Measurements from ENCODE around the gene TTC31. TPM values are rescaled to one million over a fixed set of nuclear protein-coding genes. Genes with fewer than 3 reads are reported as not detected.

TTC31 gene
- total RNA-seq, 4 donors from 2014 or later = 18.4 to 26.1 (median 21.9) TPM

DNA sequence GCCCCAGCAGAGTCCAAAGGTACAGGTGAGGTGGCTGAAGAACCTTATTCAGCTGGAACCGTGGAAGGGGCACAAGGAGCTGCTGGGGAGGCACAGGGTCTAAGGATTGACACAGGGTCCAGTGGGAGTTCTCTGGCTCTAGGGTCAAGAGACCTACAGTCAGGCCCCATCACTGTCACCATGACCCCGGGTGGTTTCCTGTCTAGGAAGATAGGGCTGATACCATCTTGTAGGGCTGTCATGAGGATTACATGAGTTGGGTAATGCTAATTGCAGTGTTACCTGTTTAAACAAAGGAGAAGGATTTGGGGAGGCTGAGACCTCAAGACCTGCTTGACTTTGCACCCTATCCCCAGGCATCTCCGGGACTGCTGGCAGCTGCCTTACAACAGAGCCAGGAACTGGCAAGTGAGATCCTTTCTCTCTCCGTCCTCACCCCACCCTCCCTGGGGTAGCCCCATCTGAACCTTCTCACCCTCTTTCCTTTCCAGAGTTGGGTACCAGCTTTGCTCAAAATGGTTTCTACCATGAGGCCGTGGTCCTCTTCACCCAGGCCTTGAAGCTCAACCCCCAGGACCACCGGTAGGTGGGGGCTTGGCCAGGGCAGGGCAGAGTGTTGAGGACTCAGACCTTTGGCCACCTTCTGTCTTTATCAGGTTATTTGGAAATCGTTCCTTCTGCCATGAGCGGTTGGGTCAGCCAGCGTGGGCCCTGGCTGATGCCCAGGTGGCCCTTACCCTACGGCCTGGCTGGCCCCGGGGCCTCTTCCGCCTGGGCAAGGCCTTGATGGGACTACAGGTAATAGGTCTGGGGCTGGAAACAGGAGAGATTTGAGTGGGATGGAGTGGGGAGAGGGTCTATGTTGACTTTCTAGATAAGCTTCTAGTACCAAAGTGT lies 9.0 kb downstream of the TTC31 start:
- DNase-seq (ENCODE audit: low spot score in 2 of 2) = no peak
- TF ChIP-seq POLR2A (IDR thresholded peaks at IDR 0.05) = no peak
- TF ChIP-seq, protein P1, sequence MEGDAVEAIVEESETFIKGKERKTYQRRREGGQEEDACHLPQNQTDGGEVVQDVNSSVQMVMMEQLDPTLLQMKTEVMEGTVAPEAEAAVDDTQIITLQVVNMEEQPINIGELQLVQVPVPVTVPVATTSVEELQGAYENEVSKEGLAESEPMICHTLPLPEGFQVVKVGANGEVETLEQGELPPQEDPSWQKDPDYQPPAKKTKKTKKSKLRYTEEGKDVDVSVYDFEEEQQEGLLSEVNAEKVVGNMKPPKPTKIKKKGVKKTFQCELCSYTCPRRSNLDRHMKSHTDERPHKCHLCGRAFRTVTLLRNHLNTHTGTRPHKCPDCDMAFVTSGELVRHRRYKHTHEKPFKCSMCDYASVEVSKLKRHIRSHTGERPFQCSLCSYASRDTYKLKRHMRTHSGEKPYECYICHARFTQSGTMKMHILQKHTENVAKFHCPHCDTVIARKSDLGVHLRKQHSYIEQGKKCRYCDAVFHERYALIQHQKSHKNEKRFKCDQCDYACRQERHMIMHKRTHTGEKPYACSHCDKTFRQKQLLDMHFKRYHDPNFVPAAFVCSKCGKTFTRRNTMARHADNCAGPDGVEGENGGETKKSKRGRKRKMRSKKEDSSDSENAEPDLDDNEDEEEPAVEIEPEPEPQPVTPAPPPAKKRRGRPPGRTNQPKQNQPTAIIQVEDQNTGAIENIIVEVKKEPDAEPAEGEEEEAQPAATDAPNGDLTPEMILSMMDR (IDR thresholded peaks at IDR 0.05) = no peak
- intact Hi-C loops (cut with DNase I; ENCODE audit: low total_unique reads) = no loop called here
- no peak overlapping the region for H3K4me3 ChIP-seq (ENCODE audit: low read depth, poor library complexity, severe bottlenecking)
- WGBS, 2 donors = 93 to 95% methylated on average over 12 of the region's 12 CpGs

DNA sequence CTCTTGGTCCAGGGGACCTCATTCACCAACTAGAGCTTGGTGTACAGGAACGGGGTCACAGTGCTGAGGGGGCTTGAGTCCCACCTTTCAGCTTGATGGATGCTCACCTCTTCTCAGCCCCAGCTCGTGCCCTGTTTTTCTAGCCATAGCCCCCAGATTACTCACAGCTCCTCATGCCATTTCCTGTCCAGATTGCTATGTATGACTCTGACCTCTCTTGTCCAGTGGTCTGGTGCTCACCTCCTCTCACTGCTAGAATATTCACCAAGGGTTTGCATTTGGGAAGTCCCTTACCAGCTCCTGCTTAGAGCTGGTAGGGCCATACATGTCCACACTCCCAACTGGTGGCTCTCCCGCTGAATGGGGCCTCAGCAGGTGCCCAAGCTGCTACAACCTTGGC lies 10.7 kb downstream of the TTC31 start:
- DNase-seq (ENCODE audit: low spot score in 2 of 2) = no peak
- 90 to 95% methylated on average over 3 of the region's 3 CpGs for WGBS, 2 donors
- intact Hi-C loops (cut with DNase I; ENCODE audit: low total_unique reads) = no loop called here

DNA sequence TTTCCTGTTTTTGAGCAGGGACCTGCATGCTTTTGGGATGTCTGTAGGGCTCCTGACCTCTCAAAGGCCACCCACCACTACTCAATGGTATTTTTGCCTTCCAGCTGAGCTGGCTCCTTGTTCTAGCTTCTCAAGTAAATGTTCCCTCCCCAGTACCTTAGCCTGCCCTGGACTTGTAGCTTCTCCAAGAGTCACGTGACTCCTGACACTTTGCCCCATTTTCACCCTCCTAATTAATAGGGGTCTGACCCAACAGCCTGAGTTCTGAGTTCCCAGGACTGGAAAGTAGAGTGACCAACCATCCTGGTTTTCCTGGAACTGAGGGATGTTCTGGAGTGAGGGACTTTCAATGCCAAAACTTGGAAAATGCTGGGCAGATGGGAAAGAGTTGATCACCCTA lies 12.6 kb downstream of the TTC31 start:
- WGBS, 2 donors = 83 to 100% methylated on average over 1 of the region's 1 CpG
- no peak overlapping the region for H3K4me3 ChIP-seq (ENCODE audit: low read depth, poor library complexity, severe bottlenecking)
- no peak for TF ChIP-seq POLR2A (IDR thresholded peaks at IDR 0.05)
- TF ChIP-seq, protein P1 (IDR thresholded peaks at IDR 0.05) = no peak
- intact Hi-C loops (cut with DNase I; ENCODE audit: low total_unique reads) = no loop called here
- no peak for DNase-seq (ENCODE audit: low spot score in 2 of 2)

More for the DNA sequence above, 10.7 kb downstream of the TTC31 start:
- TF ChIP-seq, protein P1 (IDR thresholded peaks at IDR 0.05) = no peak
- no peak for TF ChIP-seq POLR2A (IDR thresholded peaks at IDR 0.05)
- no peak overlapping the region for H3K4me3 ChIP-seq (ENCODE audit: low read depth, poor library complexity, severe bottlenecking)

DNA sequence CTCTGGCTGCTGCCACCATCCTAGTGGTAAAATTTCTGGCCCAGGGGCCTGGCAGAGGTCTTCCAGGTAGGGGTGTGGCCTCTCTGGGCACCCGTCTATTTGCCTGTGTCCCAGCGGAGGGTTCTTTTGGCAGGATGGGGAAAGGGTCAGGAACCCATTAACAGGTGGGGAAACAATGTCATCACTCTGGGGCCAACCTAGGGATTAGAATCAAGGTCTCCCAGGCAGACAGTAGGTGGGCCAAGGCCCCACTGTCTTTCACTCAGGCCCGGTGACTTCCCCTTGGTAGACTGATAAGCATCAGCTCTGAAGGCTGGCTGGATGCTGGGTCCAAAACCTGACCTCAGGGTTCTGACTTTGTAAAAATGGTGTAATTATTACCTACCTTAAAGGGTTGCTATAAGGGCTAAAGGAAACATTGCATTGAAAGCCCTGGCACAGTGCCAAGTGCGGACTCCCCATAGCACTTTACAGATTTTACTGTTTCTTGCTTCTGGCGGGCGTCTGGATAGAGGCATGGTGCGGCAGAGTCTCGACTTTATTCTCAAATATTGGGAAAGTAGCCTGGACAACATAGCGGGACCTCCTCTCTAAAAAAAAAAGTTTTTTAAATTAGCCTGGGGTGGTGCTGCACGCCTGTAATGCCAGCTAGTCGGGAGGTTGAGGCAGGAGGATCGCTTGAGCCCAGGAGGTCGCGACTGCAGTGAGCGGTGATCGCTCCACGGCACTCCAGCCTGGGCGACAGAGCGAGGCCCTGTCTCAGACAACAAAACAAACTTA lies 14.3 kb downstream of the TTC31 start:
- no peak for TF ChIP-seq POLR2A (IDR thresholded peaks at IDR 0.05)
- TF ChIP-seq, protein P1 (IDR thresholded peaks at IDR 0.05) = no peak
- 58 to 61% methylated on average over 19 of the region's 19 CpGs for WGBS, 2 donors
- H3K4me3 ChIP-seq (ENCODE audit: low read depth, poor library complexity, severe bottlenecking) = no peak overlapping the region
- no peak for DNase-seq (ENCODE audit: low spot score in 2 of 2)
- intact Hi-C loops (cut with DNase I; ENCODE audit: low total_unique reads) = no loop called here

DNA sequence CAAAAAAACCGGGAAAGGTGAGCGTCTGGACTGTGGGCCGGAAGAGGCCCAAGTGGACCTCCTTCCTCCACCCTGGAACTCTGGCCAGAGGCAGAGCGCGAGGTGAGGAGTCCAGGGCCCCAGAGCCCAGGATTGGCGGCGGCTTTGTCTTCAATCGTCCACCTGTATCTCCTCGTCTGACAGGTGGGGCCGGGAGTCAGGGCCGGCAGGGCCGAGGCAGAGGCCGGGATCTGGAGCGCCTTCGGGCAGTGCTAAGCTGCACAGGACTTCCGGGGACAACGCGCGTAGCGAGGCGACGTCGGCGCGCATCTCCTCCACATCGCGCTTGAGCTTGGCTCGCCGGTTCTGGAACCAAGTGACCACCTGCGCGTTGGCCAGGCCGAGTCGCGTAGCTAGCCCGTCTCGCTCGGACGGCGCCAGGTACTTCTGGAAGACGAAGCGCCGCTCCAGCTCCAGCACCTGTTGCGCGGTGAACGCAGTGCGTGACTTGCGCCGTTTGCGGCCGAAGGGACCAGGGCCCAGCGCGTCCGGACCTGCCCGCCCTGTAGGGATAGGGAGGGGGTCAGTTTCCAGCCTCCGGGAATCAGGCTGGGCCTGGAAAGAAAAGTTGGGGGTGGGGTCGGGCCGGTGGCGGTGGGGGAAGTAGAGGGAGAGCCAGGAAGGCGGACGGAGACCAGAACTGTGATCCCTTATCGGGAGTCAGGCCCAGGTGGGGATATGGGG lies 15.1 kb downstream of the TTC31 start:
- intact Hi-C loops (cut with DNase I; ENCODE audit: low total_unique reads) = no loop called here
- TF ChIP-seq, protein P1 (IDR thresholded peaks at IDR 0.05) = no peak
- no peak for TF ChIP-seq POLR2A (IDR thresholded peaks at IDR 0.05)
- DNase-seq (ENCODE audit: low spot score in 2 of 2) = no peak
- 5 to 6% methylated on average over 28 to 42 of the region's 61 CpGs for WGBS, 2 donors
- no peak overlapping the region for H3K4me3 ChIP-seq (ENCODE audit: low read depth, poor library complexity, severe bottlenecking)

Data from lower leg skin (tissue), 4 donors.